Thoracic aorta (tissue), 2 donors: Measurements from ENCODE around the gene CALHM1. TPM values are rescaled to one million over a fixed set of nuclear protein-coding genes. Genes with fewer than 3 reads are reported as not detected.

ENCODE experiments used
- ATAC-seq: fragments of 150-250 bp; one replicate; pipeline ENCODE4 v1.8.0; 2017; ENCODE audit warnings: low read depth; ENCODE audit not compliant: insufficient number of reproducible peaks, low FRiP score
- DNase-seq: peaks from one replicate; pipeline ENCODE4 v3.0.0-alpha.2; 2020; ENCODE audit warnings: low spot score
- H3K27ac ChIP-seq, 2 donors: fragments of 200-600 bp; sonication (generic); 1 replicate in 1 of 2; 2 replicates in 1 of 2; pipeline ENCODE4 v1.5.1; 2016; ENCODE audit warnings: mild to moderate bottlenecking in 2 of 2, moderate library complexity in 2 of 2
- H3K27me3 ChIP-seq: fragments of 200-600 bp; sonication (generic); replicated peaks from 2 replicates; pipeline ENCODE4 v1.6.0; 2016; ENCODE audit warnings: mild to moderate bottlenecking; ENCODE audit not compliant: insufficient read depth
- H3K36me3 ChIP-seq: fragments of 200-600 bp; sonication (generic); one replicate; pipeline ENCODE4 v1.5.1; 2016
- H3K4me1 ChIP-seq, 2 donors: fragments of 200-600 bp; sonication (generic); 1 replicate in 1 of 2; 2 replicates in 1 of 2; pipeline versions ENCODE4 v1.5.1 to v1.6.0; 2016; ENCODE audit warnings: low read depth in 2 of 2, mild to moderate bottlenecking in 1 of 2; ENCODE audit not compliant: control insufficient read depth in 1 of 2
- H3K4me3 ChIP-seq: fragments of 200-600 bp; sonication (generic); 2 replicates; pipeline ENCODE4 v1.5.1; 2016; ENCODE audit warnings: mild to moderate bottlenecking
- H3K9me3 ChIP-seq: fragments of 200-600 bp; sonication (generic); 2 replicates; pipeline ENCODE4 v1.5.1; 2016
- CTCF ChIP-seq: fragments of 200-600 bp; sonication (generic); IDR thresholded peaks from one replicate; pipeline ENCODE4 v1.5.1; 2019; ENCODE audit warnings: antibody characterized with exemption
- total RNA-seq, 2 donors: library from RNA; depleted of rRNA; stranded (reverse); fragments of >200 nt; gene quantifications; one replicate each; pipeline versions ENCODE4 v1.1.0 to v1.2.3, GENCODE V29; 2016

The CALHM1 gene
- total RNA-seq, 2 donors from 2014 or later = not detected

DNA sequence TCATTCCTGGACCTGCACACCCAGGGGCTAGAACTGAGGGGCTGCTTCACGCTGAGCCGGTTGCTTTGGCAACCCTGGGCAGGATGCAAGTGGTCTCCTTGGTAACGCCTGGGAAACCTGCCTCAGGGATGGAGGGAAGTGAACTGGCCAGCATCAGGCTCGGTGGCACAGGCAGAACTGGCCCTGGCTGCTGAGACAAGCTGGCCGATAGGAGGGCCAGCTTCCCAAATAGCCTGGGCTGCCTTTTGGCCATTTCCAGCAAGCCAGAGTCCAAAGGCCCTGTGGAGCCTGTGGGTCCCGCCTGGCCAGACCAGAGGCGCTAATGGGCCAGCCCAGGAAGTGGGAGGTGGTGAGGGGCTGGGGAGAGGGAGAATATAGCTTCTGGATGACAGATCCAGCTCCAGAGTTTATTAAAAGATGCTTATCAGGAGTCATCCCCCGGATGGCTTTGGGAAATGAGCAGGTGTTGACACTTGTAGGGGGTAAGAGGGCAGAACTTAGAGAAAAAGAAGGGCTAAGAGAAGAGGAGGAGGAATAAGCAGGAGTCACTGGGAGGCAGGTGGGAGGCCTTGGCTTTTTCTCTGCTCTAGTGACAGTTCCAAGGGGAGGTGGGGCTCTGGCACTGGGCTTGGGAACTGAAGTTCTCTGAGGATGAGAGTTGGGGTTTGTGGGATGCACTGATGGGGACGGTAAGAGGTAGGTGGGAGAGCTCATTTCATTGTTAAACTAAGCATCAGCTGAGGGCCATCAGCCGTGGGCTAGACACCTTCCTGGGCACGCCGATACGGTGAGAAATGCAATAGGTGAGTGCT is 44.4 kb upstream of the CALHM1 start:
- no peak for TF ChIP-seq CTCF
- H3K27me3 ChIP-seq = no peaks in the 10 kb centered on the region
- no peaks in the 10 kb centered on the region for H3K9me3 ChIP-seq
- ATAC-seq (no peak), DNase-seq (no peak)
- no peaks in the 10 kb centered on the region for H3K36me3 ChIP-seq
- peaks cover 0 to 9% of the 10 kb centered on the region in 2 donors for H3K4me1 ChIP-seq
- no peak overlapping the region for H3K4me3 ChIP-seq
- H3K27ac ChIP-seq = no peak overlapping the region

DNA sequence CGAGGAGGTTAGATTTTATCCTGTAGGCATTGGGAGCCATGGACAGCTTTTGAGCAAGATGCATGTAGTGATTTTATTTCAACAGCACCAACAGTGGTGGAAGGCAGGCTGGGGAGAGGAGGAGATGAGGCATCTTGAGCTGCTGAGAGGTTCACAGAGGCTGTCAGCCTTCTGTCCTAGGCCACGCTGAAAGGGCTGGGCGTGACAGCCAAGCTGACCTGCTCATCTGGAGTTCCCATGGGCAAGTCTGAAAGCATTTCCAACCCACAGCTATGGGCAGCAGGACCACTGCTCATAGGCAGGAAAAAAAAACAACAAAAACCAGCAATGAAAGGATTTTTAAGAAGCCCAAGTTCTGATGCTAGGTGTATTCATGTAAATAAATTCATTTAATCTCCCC is 42.5 kb upstream of the CALHM1 start:
- no peaks in the 10 kb centered on the region for H3K27me3 ChIP-seq
- DNase-seq = no peak
- H3K9me3 ChIP-seq = no peaks in the 10 kb centered on the region
- no peak overlapping the region for H3K4me3 ChIP-seq
- TF ChIP-seq CTCF = no peak
- no peak overlapping the region for H3K27ac ChIP-seq
- H3K36me3 ChIP-seq = no peaks in the 10 kb centered on the region
- H3K4me1 ChIP-seq = peaks cover 0 to 9% of the 10 kb centered on the region in 2 donors
- ATAC-seq = no peak

- H3K4me1 ChIP-seq = peaks cover 0 to 9% of the 10 kb centered on the region in 2 donors
- H3K4me3 ChIP-seq = no peak overlapping the region
- H3K9me3 ChIP-seq = no peaks in the 10 kb centered on the region
- no peak overlapping the region for H3K27ac ChIP-seq
- no peak for DNase-seq
- ATAC-seq = no peak
- no peak for TF ChIP-seq CTCF
- no peaks in the 10 kb centered on the region for H3K36me3 ChIP-seq
- no peaks in the 10 kb centered on the region for H3K27me3 ChIP-seq
These were observed 41.8 kb upstream of the CALHM1 start for GRCh38 chr10:103500481-103500880.

- no peak overlapping the region for H3K4me3 ChIP-seq
- DNase-seq (no peak), ATAC-seq (no peak)
These were observed 41.2 kb upstream of the CALHM1 start for GRCh38 chr10:103499881-103500280.

More at GRCh38 chr10:103499881-103500280, 41.2 kb upstream of the CALHM1 start:
- H3K36me3 ChIP-seq = no peaks in the 10 kb centered on the region
- no peak for TF ChIP-seq CTCF
- H3K27ac ChIP-seq = no peak overlapping the region
- no peaks in the 10 kb centered on the region for H3K27me3 ChIP-seq
- no peaks in the 10 kb centered on the region for H3K9me3 ChIP-seq
- peaks cover 0 to 9% of the 10 kb centered on the region in 2 donors for H3K4me1 ChIP-seq
